ENCODE results near the gene OR1J2. TPM values are rescaled to one million over a fixed set of nuclear protein-coding genes. Genes with fewer than 3 reads are reported as not detected.
A peak's percentile ranks its signal among the peaks of the same experiment; 100 is the strongest.

Gene OR1J2
- total RNA-seq, 6 experiments from 2014 or later: not detected

- Mint-ChIP-seq H3K27ac (no peak overlapping the region), H3K27me3 (ENCODE audit: insufficient read depth) (peaks cover 11% of the 10 kb centered on the region), H3K4me1 (ENCODE audit: low read depth) (no peaks in the 10 kb centered on the region; the same call in 1 of the 2 replicates), H3K4me3 (no peak overlapping the region), H3K9me3 (no peaks in the 10 kb centered on the region), H3K36me3 (ENCODE audit: low read depth) (no peaks in the 10 kb centered on the region)
- DNase-seq: no peak
- no peak for TF ChIP-seq CTCF (IDR thresholded peaks at IDR 0.05)
Observed at GRCh38 chr9:122474561-122474960, 36.0 kb upstream of the OR1J2 start.

GRCh38 chr9:122475717-122476116, 34.9 kb upstream of the OR1J2 start:
- DNase-seq: no peak

GRCh38 chr9:122477346-122477745, 33.3 kb upstream of the OR1J2 start:
- no peaks in the 10 kb centered on the region for H3K4me1 Mint-ChIP-seq (ENCODE audit: low read depth)
- no peak overlapping the region for H3K4me3 Mint-ChIP-seq
- H3K36me3 Mint-ChIP-seq (ENCODE audit: low read depth): no peaks in the 10 kb centered on the region
- no peak for TF ChIP-seq CTCF (IDR thresholded peaks at IDR 0.05)
- H3K27me3 Mint-ChIP-seq (ENCODE audit: insufficient read depth): peaks cover 13% of the 10 kb centered on the region
- DNase-seq: no peak
- no peak overlapping the region for H3K27ac Mint-ChIP-seq
- H3K9me3 Mint-ChIP-seq: no peaks in the 10 kb centered on the region

More at GRCh38 chr9:122475717-122476116, 34.9 kb upstream of the OR1J2 start:
- peaks cover 11% of the 10 kb centered on the region for H3K27me3 Mint-ChIP-seq (ENCODE audit: insufficient read depth)
- H3K36me3 Mint-ChIP-seq (ENCODE audit: low read depth): no peaks in the 10 kb centered on the region
- H3K9me3 Mint-ChIP-seq: no peaks in the 10 kb centered on the region
- H3K4me1 Mint-ChIP-seq (ENCODE audit: low read depth): no peaks in the 10 kb centered on the region
- no peak overlapping the region for H3K4me3 Mint-ChIP-seq
- no peak overlapping the region for H3K27ac Mint-ChIP-seq
- TF ChIP-seq CTCF (IDR thresholded peaks at IDR 0.05): no peak

GRCh38 chr9:122477826-122478225, 32.8 kb upstream of the OR1J2 start, which contains the start of gene OR1J1:
TSS of gene OR1J1 (minus strand) at chr9:122477926. CDS start at chr9:122477926, 0 bp downstream.
- no peak for DNase-seq
- H3K36me3 Mint-ChIP-seq (ENCODE audit: low read depth): no peaks in the 10 kb centered on the region

GRCh38 chr9:122479062-122479461, 31.5 kb upstream of the OR1J2 start:
- no peak overlapping the region for H3K27ac Mint-ChIP-seq
- H3K27me3 Mint-ChIP-seq (ENCODE audit: insufficient read depth): peaks cover 13% of the 10 kb centered on the region
- no peaks in the 10 kb centered on the region for H3K4me1 Mint-ChIP-seq (ENCODE audit: low read depth)
- no peak overlapping the region for H3K4me3 Mint-ChIP-seq
- TF ChIP-seq CTCF (IDR thresholded peaks at IDR 0.05): no peak
- no peaks in the 10 kb centered on the region for H3K9me3 Mint-ChIP-seq
- DNase-seq: no peak
- H3K36me3 Mint-ChIP-seq (ENCODE audit: low read depth): no peaks in the 10 kb centered on the region

More at GRCh38 chr9:122477826-122478225, 32.8 kb upstream of the OR1J2 start, which contains the start of gene OR1J1:
- peaks cover 13% of the 10 kb centered on the region for H3K27me3 Mint-ChIP-seq (ENCODE audit: insufficient read depth)
- TF ChIP-seq CTCF (IDR thresholded peaks at IDR 0.05): no peak
- no peaks in the 10 kb centered on the region for H3K9me3 Mint-ChIP-seq
- H3K4me3 Mint-ChIP-seq: no peak within 1 kb of the TSS
- no peaks in the 10 kb centered on the region for H3K4me1 Mint-ChIP-seq (ENCODE audit: low read depth)
- no peak within 1 kb of the TSS for H3K27ac Mint-ChIP-seq

GRCh38 chr9:122498883-122499288, 11.7 kb upstream of the OR1J2 start:
- no peak overlapping the region for H3K4me3 Mint-ChIP-seq
- H3K36me3 Mint-ChIP-seq (ENCODE audit: low read depth): no peaks in the 10 kb centered on the region
- no peaks in the 10 kb centered on the region for H3K4me1 Mint-ChIP-seq (ENCODE audit: low read depth)
- H3K27ac Mint-ChIP-seq: no peak overlapping the region
- TF ChIP-seq CTCF (IDR thresholded peaks at IDR 0.05): peak; percentile 84
- no peaks in the 10 kb centered on the region for H3K9me3 Mint-ChIP-seq
- H3K27me3 Mint-ChIP-seq (ENCODE audit: insufficient read depth): peaks cover 17% of the 10 kb centered on the region
- DNase-seq: peak; percentile 75
